T47D (cell line): ENCODE measurements around the gene MAP2.
A peak's percentile ranks its signal among the peaks of the same experiment; 100 is the strongest.

ENCODE experiments used
- DNase-seq, 2 experiments: peaks; one replicate each; pipeline versions ENCODE4 v3.0.0 to v3.0.0-alpha.2; 2011 to 2012; ENCODE audit warnings: low read depth in 1 of 2, low spot score in 1 of 2
- JUND ChIP-seq: IDR thresholded peaks from 2 replicates; pipeline ENCODE4 v1.6.1; 2012; ENCODE audit warnings: low read depth
- in situ Hi-C: cut with HindIII; loops from 2 replicates; pipeline ENCODE4 v1.10.0; 2016; ENCODE audit warnings: low sequenced_read_pairs, low pct_unique_long_range_greater_than_20kb

Gene MAP2

DNA sequence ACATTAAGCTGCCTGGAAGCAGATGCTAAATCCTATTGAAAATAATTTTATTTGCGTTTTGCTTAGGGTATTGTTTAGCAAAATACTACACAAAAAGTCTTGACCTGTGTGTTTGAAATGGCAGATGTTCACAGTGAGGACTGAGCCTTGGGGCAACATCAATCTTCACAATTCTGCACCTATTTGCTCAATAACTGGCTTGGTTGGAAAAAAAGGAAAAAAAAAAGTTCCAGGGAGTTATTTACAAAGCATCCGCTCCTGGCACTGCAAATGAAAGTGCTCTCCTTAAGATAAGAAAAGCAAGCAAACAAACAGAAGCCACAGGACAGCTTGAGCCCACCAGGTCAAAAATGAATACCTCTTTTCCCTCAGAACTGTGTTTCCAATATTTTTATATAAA, 77.7 kb downstream of the MAP2 start:
- in situ Hi-C loops, result no loop called here
- no peak for TF ChIP-seq JUND
- peak in 1 of 2 experiments; percentile 58 for DNase-seq

DNA sequence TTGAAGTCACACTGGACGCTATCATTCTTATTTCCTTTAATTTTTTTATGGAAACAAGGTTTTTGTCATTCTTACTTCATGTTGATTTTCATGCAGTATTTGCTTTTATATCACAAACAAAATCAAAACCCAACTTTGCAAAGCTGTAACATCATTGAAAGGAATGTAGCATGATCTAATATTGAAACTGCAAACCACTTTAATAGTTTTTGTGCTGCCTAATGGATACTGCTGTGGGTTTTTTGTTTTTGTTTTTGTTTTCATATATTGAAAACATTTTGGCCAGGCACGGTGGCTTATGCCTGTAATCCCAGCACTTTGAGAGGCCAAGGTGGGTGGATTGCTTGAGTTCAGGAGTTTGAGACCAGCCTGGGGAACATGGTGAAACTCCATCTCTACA, 81.6 kb downstream of the MAP2 start:
- DNase-seq, result no peak
- in situ Hi-C loops, result no loop called here
- no peak for TF ChIP-seq JUND

DNA sequence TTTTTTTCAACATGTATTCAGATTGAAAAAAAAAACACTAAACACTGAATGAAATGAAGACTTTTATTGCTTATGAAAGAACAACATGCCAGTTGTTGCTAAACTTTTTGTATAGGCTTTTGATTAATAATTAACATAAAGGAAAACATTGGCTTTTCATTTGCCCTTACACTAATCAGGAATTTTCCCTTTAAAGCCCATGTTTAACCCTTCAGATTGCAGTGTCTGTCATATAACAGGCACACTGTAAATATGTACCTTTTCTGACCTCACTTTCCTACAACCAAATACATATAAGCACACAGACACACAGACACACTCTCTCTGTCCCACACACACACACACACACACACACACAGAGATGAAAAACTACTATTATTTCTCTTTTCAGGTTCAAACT, 84.4 kb downstream of the MAP2 start:
- no peak for TF ChIP-seq JUND
- in situ Hi-C loops, result no loop called here
- no peak for DNase-seq

DNA sequence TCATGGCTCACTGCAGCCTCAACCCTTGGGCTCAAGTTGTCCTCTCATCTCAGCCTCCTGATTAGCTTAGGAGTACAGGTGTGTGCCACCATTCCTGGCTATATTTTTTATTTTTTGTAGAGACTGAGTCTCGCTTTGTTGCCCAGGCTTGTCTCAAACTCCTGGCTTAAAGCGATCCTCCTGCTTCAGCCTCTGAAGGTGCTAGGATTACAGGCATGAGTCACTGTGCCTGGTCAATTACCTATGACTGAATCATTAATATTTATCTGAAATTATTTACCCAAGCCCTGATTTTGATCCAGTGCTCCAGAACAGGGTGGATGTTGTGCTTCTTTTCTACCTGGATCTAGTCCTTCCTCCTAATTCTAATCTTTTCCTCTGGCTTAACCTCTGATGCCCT, 87.8 kb downstream of the MAP2 start:
- in situ Hi-C loops, result no loop called here
- TF ChIP-seq JUND, result no peak
- no peak for DNase-seq

DNA sequence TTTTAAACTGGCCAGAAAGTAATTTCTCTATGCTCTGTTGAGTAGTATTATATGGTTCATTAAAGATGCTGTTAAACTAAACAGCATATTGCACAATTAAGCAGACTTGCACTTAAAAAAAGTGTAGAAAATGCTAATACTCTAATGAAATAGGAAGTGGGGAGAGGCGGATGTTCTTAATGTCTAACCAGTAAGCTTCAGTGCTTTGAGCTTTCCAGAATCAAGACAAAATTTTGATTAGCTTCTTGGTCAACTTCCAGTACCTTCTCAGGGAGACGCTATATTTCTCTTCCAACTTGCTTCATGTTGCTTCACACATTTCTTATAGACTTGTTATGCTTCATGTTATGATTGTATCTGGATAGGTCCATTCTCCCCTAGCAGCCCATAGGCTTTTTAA, 89.1 kb downstream of the MAP2 start:
- no peak for TF ChIP-seq JUND
- in situ Hi-C loops, result no loop called here
- DNase-seq, result no peak

DNA sequence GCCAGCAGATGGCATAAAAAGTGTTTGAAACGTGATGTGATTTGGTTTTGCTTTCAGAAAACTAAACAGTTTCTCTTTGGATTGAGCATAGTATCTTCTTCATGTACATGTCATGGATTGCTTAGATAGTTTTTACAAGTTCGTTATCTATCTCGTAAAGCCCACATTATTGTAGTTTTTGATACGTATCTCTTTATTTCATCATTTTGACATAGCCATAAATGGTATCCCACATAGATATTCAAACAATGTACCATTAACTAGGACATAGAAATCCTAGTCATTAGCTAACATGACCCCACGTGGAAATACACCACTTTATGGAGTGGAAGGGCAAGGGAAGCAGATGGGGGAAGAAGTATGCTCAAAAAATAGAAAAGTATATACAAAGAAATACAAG, 93.6 kb downstream of the MAP2 start:
- TF ChIP-seq JUND, result no peak
- no peak for DNase-seq
- in situ Hi-C loops, result no loop called here

DNA sequence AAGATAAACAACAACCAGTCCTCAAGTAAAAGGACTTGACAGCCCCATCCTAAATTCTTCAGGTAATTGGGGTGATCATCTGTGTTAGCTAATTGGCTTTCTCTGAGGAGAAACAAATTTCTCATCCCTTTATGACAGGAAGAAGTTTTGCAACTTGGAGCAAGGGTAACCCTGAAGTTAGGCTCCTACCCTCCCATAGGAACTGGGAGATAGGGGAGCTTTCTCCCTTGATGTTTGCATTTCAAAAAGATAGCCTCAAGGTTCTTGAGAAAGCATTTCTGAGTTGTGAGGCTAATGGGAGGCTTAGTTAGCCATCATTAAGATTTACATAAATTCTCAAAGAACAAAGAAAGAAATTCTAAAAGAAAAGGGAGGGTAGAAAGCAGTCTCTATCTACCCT, 95.4 kb downstream of the MAP2 start:
- in situ Hi-C loops, result no loop called here
- DNase-seq, result no peak
- TF ChIP-seq JUND, result no peak

DNA sequence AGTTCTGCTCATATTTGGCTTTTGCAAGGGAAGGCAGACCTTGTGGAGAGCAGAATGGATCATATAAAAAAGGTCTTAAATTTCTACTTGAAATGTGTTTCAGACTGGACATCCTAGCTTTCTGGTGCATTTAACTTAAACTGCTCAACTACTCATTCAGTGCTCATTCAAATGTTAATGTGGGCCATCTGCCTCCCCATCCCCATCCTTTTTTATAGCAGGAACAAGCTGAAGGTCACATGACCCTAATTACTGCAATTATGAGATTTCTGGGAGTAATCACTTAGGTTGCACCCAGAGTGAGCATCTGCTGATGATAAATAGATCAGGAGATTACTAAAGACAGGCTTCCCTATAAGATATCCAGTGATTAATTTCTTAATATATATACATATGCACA, 96.1 kb downstream of the MAP2 start:
- no peak for DNase-seq
- no peak for TF ChIP-seq JUND

DNA sequence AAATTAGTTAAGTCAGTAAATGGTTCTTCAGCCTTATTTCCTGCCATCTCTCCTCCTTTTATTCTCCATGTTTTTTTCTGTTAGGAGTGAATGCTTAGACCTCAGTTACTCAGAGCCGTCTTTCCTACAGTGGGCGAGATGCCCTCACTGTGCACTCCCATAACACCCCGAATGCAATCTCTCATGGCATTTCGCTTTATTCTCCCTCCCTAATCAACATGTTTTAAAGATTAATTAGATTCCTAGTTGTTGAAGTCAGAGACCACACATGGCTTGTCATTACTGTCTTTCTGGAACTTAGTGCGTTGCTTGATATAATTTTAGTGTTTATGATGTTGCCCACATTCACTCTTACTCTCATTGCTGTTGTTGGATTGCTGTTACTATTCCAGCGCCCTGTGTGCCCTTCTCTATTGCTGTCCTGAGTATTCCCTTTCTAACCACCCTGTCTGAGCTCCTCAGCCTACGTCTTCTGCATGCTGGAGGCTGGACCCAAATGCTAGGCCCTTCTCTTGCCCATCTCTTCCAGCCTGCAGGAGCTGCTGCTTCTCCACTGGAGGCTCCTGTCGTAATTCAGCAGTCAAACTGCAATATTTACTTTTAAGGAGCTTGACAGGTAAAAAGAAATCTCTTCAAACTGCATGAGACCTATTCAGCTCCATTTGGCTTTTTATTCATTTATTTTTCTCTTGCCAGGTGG, 99.3 kb downstream of the MAP2 start:
- TF ChIP-seq JUND, result no peak
- no peak for DNase-seq
- in situ Hi-C loops, result no loop called here

More for the DNA sequence above, 96.1 kb downstream of the MAP2 start:
- in situ Hi-C loops, result no loop called here

DNA sequence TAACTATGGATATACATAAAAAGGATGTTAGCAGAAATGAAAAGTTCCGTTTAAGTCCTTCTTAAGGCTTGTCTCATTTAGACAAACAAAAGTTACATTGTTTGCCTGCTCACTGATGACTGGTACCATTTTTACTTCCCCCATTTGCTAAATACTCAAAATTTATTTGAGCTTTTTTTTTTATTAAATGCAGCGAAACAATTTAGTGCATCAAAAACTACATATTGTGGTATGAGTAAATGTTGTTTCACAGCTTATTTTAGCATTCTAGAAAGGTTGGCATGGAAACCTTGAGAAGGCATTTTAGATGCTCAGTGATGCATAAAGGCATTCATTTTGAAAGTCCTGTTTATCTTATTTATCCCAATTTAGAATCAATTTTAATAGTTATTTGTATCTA, 100.0 kb downstream of the MAP2 start:
- no peak for TF ChIP-seq JUND
- in situ Hi-C loops, result no loop called here
- no peak for DNase-seq

DNA sequence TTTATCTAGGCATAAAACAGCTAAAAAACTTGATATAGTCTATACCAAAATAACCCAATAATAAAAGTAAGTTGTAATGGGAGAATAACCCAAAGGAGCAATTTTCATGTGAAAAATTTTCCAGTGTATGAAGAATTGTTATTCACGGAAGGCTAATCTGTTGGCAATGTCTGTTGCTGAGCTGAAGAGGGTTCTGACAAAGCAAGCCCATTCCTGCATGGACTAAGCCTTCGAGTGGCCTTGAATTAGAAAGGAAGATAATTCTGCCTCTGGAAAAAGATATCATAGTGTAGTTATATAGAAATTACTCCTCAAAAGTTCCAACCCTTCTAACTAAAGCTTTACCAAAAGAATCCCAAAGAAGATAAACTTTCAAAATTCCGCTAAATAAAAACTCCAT, 101.5 kb downstream of the MAP2 start:
- in situ Hi-C loops, result no loop called here
- TF ChIP-seq JUND, result no peak
- no peak for DNase-seq

DNA sequence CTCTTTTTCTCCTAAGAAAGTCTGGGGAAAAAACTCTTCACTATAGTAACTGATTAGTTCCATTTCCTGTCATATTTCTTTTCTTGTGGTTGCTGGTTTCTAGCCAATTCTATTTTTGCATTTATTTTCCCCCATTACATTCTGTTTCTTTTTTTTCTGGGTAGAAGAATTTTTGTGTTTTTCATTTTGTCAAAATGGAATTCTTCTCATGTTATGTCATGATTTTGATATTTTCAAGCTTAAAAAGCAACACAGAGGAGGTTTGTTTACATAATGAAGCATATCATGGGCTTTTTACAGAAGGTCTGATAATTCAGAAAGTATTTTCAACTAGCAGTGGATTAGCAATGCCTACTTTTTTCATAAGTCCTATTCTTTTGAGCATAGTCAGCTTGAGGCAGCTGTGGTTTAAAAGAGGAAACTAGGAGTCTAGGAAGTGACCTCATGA, 102.0 kb downstream of the MAP2 start:
- no peak for DNase-seq
- in situ Hi-C loops, result no loop called here
- no peak for TF ChIP-seq JUND

DNA sequence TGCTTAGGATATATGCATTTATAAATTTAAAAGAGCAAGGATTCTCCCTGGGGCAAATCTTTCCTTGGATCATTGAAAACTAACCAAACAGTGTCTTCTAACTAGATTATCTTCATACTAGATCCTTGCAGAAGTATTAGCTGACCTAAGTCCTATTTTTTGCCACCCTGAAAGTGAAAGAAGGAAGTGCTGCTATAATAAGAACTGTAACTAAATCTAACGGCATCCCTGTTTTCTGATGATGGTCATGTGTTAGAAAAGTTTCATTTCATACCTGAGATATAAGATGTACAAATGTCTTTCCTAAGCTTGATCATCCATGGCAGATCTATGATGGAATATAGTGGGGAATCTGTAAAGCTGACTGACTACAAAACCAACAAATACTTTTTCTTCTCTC, 102.7 kb downstream of the MAP2 start:
- DNase-seq, result no peak
- TF ChIP-seq JUND, result no peak
- in situ Hi-C loops, result no loop called here

DNA sequence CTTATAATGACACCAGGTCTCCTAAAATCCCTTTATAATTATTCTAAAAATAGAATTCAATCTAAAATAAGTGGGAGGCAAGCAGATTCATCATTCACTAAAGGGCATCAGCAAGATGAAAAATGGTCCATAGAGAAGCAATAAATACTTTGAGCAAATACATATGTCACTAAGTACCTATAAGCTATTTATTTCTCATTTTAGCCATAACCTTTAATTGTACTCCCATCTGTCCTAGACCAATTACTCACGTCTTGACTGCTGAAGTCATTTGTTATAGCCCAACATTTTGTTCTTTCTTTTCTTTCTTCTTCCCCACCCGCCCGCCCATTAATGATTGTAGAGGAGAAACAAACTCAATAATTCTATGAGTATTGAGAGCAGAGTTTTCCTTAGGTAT, 105.7 kb downstream of the MAP2 start:
- in situ Hi-C loops, result no loop called here
- DNase-seq, result no peak
- TF ChIP-seq JUND, result no peak
